Fibroblast of the aortic adventitia (primary cell): ENCODE results near the gene AMMECR1. TPM values are rescaled to one million over a fixed set of nuclear protein-coding genes. Genes with fewer than 3 reads are reported as not detected.

Source experiments
- DNase-seq: peaks from one replicate; pipeline ENCODE4 v3.0.0-alpha.2; 2010; ENCODE audit warnings: low read depth
- H3K4me3 ChIP-seq: 2 replicates; pipeline ENCODE4 v1.5.1; 2011; ENCODE audit warnings: low read depth, mild to moderate bottlenecking, control low read depth, low read length, moderate library complexity
- CTCF ChIP-seq: IDR thresholded peaks from 2 replicates; pipeline ENCODE4 v1.5.1; 2011; ENCODE audit warnings: mild to moderate bottlenecking, low read length, control low read depth, inconsistent platforms; ENCODE audit not compliant: insufficient read depth
- total RNA-seq: library from RNA; depleted of rRNA; stranded (reverse); fragments of >200 nt; gene quantifications from 2 replicates; pipeline ENCODE4 v1.2.3, GENCODE V29; 2012; ENCODE audit warnings: low replicate concordance

AMMECR1 gene
- total RNA-seq, 1 donor: 24.8 TPM

- no peak overlapping the region for H3K4me3 ChIP-seq
- DNase-seq: no peak
- no peak for TF ChIP-seq CTCF
These were observed 14.9 kb downstream of the AMMECR1 start for GRCh38 chrX:110302975-110303374.

- DNase-seq: no peak
- H3K4me3 ChIP-seq: no peak overlapping the region
- TF ChIP-seq CTCF: no peak
These were observed 16.7 kb downstream of the AMMECR1 start for GRCh38 chrX:110301194-110301593.

GRCh38 chrX:110294087-110294486 lies 23.8 kb downstream of the AMMECR1 start:
- no peak overlapping the region for H3K4me3 ChIP-seq
- no peak for DNase-seq
- no peak for TF ChIP-seq CTCF

- no peak for TF ChIP-seq CTCF
- no peak for DNase-seq
- no peak overlapping the region for H3K4me3 ChIP-seq
These were observed 24.2 kb downstream of the AMMECR1 start for GRCh38 chrX:110293658-110294057.

- peak; percentile 37 for DNase-seq
- TF ChIP-seq CTCF: no peak
- no peak overlapping the region for H3K4me3 ChIP-seq
These were observed 30.3 kb downstream of the AMMECR1 start for GRCh38 chrX:110287605-110288004.

- TF ChIP-seq CTCF: no peak
- no peak overlapping the region for H3K4me3 ChIP-seq
- DNase-seq: peak; percentile 91
These were observed 31.8 kb downstream of the AMMECR1 start for GRCh38 chrX:110286106-110286505.

GRCh38 chrX:110284159-110284558 lies 33.7 kb downstream of the AMMECR1 start:
- TF ChIP-seq CTCF: no peak
- DNase-seq: peak; percentile 83
- H3K4me3 ChIP-seq: no peak overlapping the region
